Inflammatory macrophage treated with lipopolysaccharide for 1 hour (primary cell): ENCODE data around the gene MSRB2.
"Not testable (repeated sequence)": the region's sequence is repeated elsewhere in the genome, so short reads cannot be mapped to it uniquely, and the experiment has no call there.

Experiments used
- DNase-seq, 2 donors: peaks; one replicate each; pipeline ENCODE4 v3.0.0-alpha.2; 2020 to 2022

The MSRB2 gene

GRCh38 chr10:23095404-23095965, at the start of gene MSRB2:
MSRB2 (plus strand) TSS chr10:23095579; CDS start chr10:23095609, 30 bp downstream.
- peak in 1 of 2 donors; percentile 49 for DNase-seq

GRCh38 chr10:23046027-23046426, 49.4 kb upstream of the MSRB2 start:
- no peak for DNase-seq

GRCh38 chr10:23047201-23048050, 48.0 kb upstream of the MSRB2 start:
- DNase-seq = no peak

GRCh38 chr10:23048191-23048590, 47.2 kb upstream of the MSRB2 start:
- DNase-seq = no peak

- no peak for DNase-seq
Measured at GRCh38 chr10:23051278-23051677, 44.1 kb upstream of the MSRB2 start.

- no peak for DNase-seq
Measured at GRCh38 chr10:23051855-23052331, 43.5 kb upstream of the MSRB2 start.

GRCh38 chr10:23053036-23053435, 42.3 kb upstream of the MSRB2 start:
- peak in 1 of 2 donors; percentile 66 for DNase-seq

- DNase-seq = no peak
Measured at GRCh38 chr10:23055424-23056185, 39.8 kb upstream of the MSRB2 start.

GRCh38 chr10:23056186-23056579, 39.2 kb upstream of the MSRB2 start:
- no peak for DNase-seq

GRCh38 chr10:23058366-23058765, 37.0 kb upstream of the MSRB2 start:
- DNase-seq = no peak

GRCh38 chr10:23060918-23061317, 34.5 kb upstream of the MSRB2 start:
- no peak for DNase-seq

- DNase-seq = no peak
Measured at GRCh38 chr10:23063045-23063972, 32.1 kb upstream of the MSRB2 start.

GRCh38 chr10:23063973-23064812, 31.2 kb upstream of the MSRB2 start:
- DNase-seq = no peak

- not testable (repeated sequence) for DNase-seq
Measured at GRCh38 chr10:23064813-23065114, 30.6 kb upstream of the MSRB2 start.

GRCh38 chr10:23065181-23065948, 30.0 kb upstream of the MSRB2 start:
- no peak for DNase-seq

GRCh38 chr10:23067337-23067736, 28.0 kb upstream of the MSRB2 start:
- no peak for DNase-seq

- DNase-seq = peak; percentile 32 to 80
Measured at GRCh38 chr10:23067939-23068775, 27.2 kb upstream of the MSRB2 start.

- no peak for DNase-seq
Measured at GRCh38 chr10:23069019-23069815, 26.2 kb upstream of the MSRB2 start.
